ENCODE data around the gene ATXN2. TPM values are rescaled to one million over a fixed set of nuclear protein-coding genes. Genes with fewer than 3 reads are reported as not detected.

ATXN2 gene
- total RNA-seq, 1 donor from 2014 or later = 25.0 TPM

GRCh38 chr12:111428081-111428727 is 170.9 kb downstream of the ATXN2 start:
- H3K9me3 ChIP-seq = no peaks in the 10 kb centered on the region
- no peak for TF ChIP-seq CTCF (IDR thresholded peaks at IDR 0.05)
- H3K4me3 ChIP-seq = no peak overlapping the region
- peaks cover 15 to 33% of the 10 kb centered on the region in 2 donors for H3K4me1 ChIP-seq
- intact Hi-C loops (cut with DNase I) = no loop called here
- DNase-seq (ENCODE audit: low spot score in 2 of 2) = no peak
- H3K27me3 ChIP-seq = no peaks in the 10 kb centered on the region
- H3K36me3 ChIP-seq = no peaks in the 10 kb centered on the region
- peak overlapping the region; percentile 33 to 60 for H3K27ac ChIP-seq

- DNase-seq (ENCODE audit: low spot score in 2 of 2) = no peak
- Histone ChIP-seq H3K27me3 (no peaks in the 10 kb centered on the region), H3K36me3 (no peaks in the 10 kb centered on the region), H3K9me3 (no peaks in the 10 kb centered on the region), H3K27ac (no peak overlapping the region), H3K4me3 (no peak overlapping the region), H3K4me1 (peaks cover 15 to 28% of the 10 kb centered on the region in 2 donors)
- TF ChIP-seq CTCF (IDR thresholded peaks at IDR 0.05) = no peak
- intact Hi-C loops (cut with DNase I) = no loop called here
These were observed 171.6 kb downstream of the ATXN2 start for GRCh38 chr12:111427417-111428074.

- no peaks in the 10 kb centered on the region for H3K27me3 ChIP-seq
- H3K27ac ChIP-seq = no peak overlapping the region
- no peak for TF ChIP-seq CTCF (IDR thresholded peaks at IDR 0.05)
- H3K4me3 ChIP-seq = no peak overlapping the region
- DNase-seq (ENCODE audit: low spot score in 2 of 2) = no peak
- H3K9me3 ChIP-seq = no peaks in the 10 kb centered on the region
- H3K36me3 ChIP-seq = peaks cover 5 to 6% of the 10 kb centered on the region in 2 donors
- intact Hi-C loops (cut with DNase I) = no loop called here
- H3K4me1 ChIP-seq = peaks cover 15 to 22% of the 10 kb centered on the region in 2 donors
These were observed 172.6 kb downstream of the ATXN2 start for GRCh38 chr12:111426344-111427185.

DNA sequence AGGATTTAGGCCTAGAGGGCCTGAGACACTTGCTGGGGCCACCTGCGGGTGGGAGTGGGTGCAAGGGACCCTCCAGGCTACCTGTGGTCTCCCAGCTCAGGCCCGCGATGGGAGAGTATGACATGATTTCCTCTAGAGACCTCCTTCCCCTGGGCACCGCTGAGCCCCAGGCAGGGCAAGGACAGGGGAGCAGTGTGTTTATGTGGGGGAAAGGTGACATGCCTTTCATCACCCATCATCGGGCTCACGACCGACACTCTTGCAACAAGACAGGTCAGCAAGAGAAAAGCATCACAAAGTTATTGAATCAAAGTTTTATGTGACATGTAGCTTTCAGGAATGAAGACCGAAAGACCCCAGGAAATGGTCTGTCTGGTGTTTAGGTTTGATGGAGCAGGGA is 173.5 kb downstream of the ATXN2 start:
- peaks cover 6 to 10% of the 10 kb centered on the region in 2 donors for H3K36me3 ChIP-seq
- no peak for TF ChIP-seq CTCF (IDR thresholded peaks at IDR 0.05)
- no peak for DNase-seq (ENCODE audit: low spot score in 2 of 2)
- H3K4me3 ChIP-seq = no peak overlapping the region
- peaks cover 11 to 19% of the 10 kb centered on the region in 2 donors for H3K4me1 ChIP-seq
- no peaks in the 10 kb centered on the region for H3K9me3 ChIP-seq
- H3K27me3 ChIP-seq = no peaks in the 10 kb centered on the region
- no peak overlapping the region for H3K27ac ChIP-seq
- intact Hi-C loops (cut with DNase I) = no loop called here

- Histone ChIP-seq H3K9me3 (no peaks in the 10 kb centered on the region), H3K27me3 (no peaks in the 10 kb centered on the region), H3K36me3 (peaks cover 13 to 14% of the 10 kb centered on the region in 2 donors), H3K27ac (no peak overlapping the region), H3K4me1 (peaks cover 2 to 12% of the 10 kb centered on the region in 2 donors), H3K4me3 (no peak overlapping the region)
- intact Hi-C loops (cut with DNase I) = no loop called here
- DNase-seq (ENCODE audit: low spot score in 2 of 2) = no peak
- no peak for TF ChIP-seq CTCF (IDR thresholded peaks at IDR 0.05)
These were observed 174.3 kb downstream of the ATXN2 start for GRCh38 chr12:111424793-111425251.
